ENCODE data around the gene RFFL. TPM values are rescaled to one million over a fixed set of nuclear protein-coding genes. Genes with fewer than 3 reads are reported as not detected.
A peak's percentile ranks its signal among the peaks of the same experiment; 100 is the strongest.

RFFL gene
- total RNA-seq, 5 donors from 2014 or later (not counting 1 experiment from before 2014, with no cell fraction given), result 51.3 to 80.2 (median 74.1) TPM

GRCh38 chr17:35056013-35056412 lies 7.5 kb downstream of the RFFL start:
- ATAC-seq (replicated peaks in 1 of 4) (no peak), DNase-seq (no peak)
- Histone ChIP-seq H3K36me3 (ENCODE audit: control insufficient read depth in 2 of 2, extremely low read depth in 1 of 2, insufficient read depth in 1 of 2, low read length in 1 of 2) (peaks cover 0 to 16% of the 10 kb centered on the region in 2 donors), H3K4me1 (ENCODE audit: control insufficient read depth in 1 of 2, extremely low read depth in 1 of 2, insufficient read depth in 2 of 2, low read length in 2 of 2) (peaks cover 26 to 36% of the 10 kb centered on the region in 2 experiments), H3K27ac (ENCODE audit: low read length) (no peak overlapping the region), H3K9me3 (no peaks in the 10 kb centered on the region), H3K27me3 (replicated peaks in 1 of 2; ENCODE audit: control insufficient read depth in 2 of 2, extremely low read depth in 1 of 2, insufficient read depth in 2 of 2, low read length in 1 of 2) (no peaks in the 10 kb centered on the region), H3K4me3 (ENCODE audit: control insufficient read depth in 1 of 2, extremely low read depth in 1 of 2, low read length in 1 of 2) (no peak overlapping the region)
- H3K4me3 Mint-ChIP-seq, result peak overlapping the region in 1 of 3 donors; percentile 29
- H3K4me1 Mint-ChIP-seq, result peaks cover 78 to 83% (median 82%) of the 10 kb centered on the region in 3 donors
- no peaks in the 10 kb centered on the region for H3K27me3 Mint-ChIP-seq
- H3K27ac Mint-ChIP-seq, result peak overlapping the region; percentile 87 to 88
- peaks cover 44% of the 10 kb centered on the region for H3K36me3 Mint-ChIP-seq
- ChIA-PET CTCF (interaction anchor here in 1 of 2 donors (1.7 kb wide), 1 partner anchor 34 kb away, joined by 8 read pairs; no protein-coding TSS in a partner anchor), POLR2A (no interaction called here)
- 87% methylated on average over 3 of the region's 3 CpGs for WGBS (ENCODE audit: insufficient coverage)
- H3K9me3 Mint-ChIP-seq, result no peaks in the 10 kb centered on the region

DNA sequence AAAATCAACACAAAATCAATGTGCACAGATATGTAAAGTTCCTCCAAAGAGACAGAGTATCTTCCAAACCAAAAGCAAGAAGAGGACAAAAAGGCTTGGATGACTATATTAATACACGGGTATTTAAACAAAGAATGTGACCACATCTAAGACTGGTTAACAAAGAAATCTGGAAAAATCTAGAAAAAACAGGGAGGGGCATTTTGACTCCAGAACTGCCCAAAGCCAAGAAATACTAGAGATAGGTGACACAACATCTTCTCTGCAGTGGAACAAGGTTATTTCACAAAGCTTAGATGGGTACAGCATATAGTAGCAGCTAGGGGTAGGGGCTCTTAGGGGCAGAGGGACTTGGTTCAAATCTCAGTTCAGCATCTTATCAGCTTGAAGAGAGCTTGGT lies 10.3 kb downstream of the RFFL start:
- Mint-ChIP-seq H3K4me3 (peak overlapping the region in 1 of 3 donors; percentile 69), H3K4me1 (peaks cover 83 to 88% (median 84%) of the 10 kb centered on the region in 3 donors), H3K27me3 (no peaks in the 10 kb centered on the region), H3K36me3 (peaks cover 33% of the 10 kb centered on the region), H3K27ac (peak overlapping the region; percentile 97), H3K9me3 (no peaks in the 10 kb centered on the region)
- peak overlapping the region; percentile 91 for H3K27ac ChIP-seq (ENCODE audit: low read length)
- peaks cover 0 to 8% of the 10 kb centered on the region in 2 donors for H3K36me3 ChIP-seq (ENCODE audit: control insufficient read depth in 2 of 2, extremely low read depth in 1 of 2, insufficient read depth in 1 of 2, low read length in 1 of 2)
- no CpG with 5 or more reads among the region's 1 CpG for WGBS (ENCODE audit: insufficient coverage)
- no peaks in the 10 kb centered on the region for H3K9me3 ChIP-seq
- H3K4me1 ChIP-seq (ENCODE audit: control insufficient read depth in 1 of 2, extremely low read depth in 1 of 2, insufficient read depth in 2 of 2, low read length in 2 of 2), result peaks cover 53 to 64% of the 10 kb centered on the region in 2 experiments
- ATAC-seq (replicated peaks in 1 of 4) (no peak), DNase-seq (no peak)
- POLR2A ChIA-PET, result interaction anchor here (0.5 to 1.2 kb wide), 3 partner anchors 10 to 554 kb away, joined by 3 to 4 read pairs (median 4); partner anchors contain the start of gene RFFL (in 1 of the 2)
- no peaks in the 10 kb centered on the region for H3K27me3 ChIP-seq (replicated peaks in 1 of 2; ENCODE audit: control insufficient read depth in 2 of 2, extremely low read depth in 1 of 2, insufficient read depth in 2 of 2, low read length in 1 of 2)
- CTCF ChIA-PET, result interaction anchor here in 1 of 2 donors (1.2 kb wide), 1 partner anchor 27 kb away, joined by 3 read pairs; no protein-coding TSS in a partner anchor
- H3K4me3 ChIP-seq (ENCODE audit: control insufficient read depth in 1 of 2, extremely low read depth in 1 of 2, low read length in 1 of 2), result no peak overlapping the region

GRCh38 chr17:35052780-35053179 lies 10.7 kb downstream of the RFFL start:
- Histone ChIP-seq H3K27ac (ENCODE audit: low read length) (peak overlapping the region; percentile 91), H3K27me3 (replicated peaks in 1 of 2; ENCODE audit: control insufficient read depth in 2 of 2, extremely low read depth in 1 of 2, insufficient read depth in 2 of 2, low read length in 1 of 2) (no peaks in the 10 kb centered on the region), H3K4me3 (ENCODE audit: control insufficient read depth in 1 of 2, extremely low read depth in 1 of 2, low read length in 1 of 2) (no peak overlapping the region), H3K4me1 (ENCODE audit: control insufficient read depth in 1 of 2, extremely low read depth in 1 of 2, insufficient read depth in 2 of 2, low read length in 2 of 2) (peaks cover 53 to 68% of the 10 kb centered on the region in 2 experiments), H3K9me3 (no peaks in the 10 kb centered on the region), H3K36me3 (ENCODE audit: control insufficient read depth in 2 of 2, extremely low read depth in 1 of 2, insufficient read depth in 1 of 2, low read length in 1 of 2) (peaks cover 0 to 8% of the 10 kb centered on the region in 2 donors)
- ATAC-seq (replicated peaks in 1 of 4), result no peak
- Mint-ChIP-seq H3K9me3 (no peaks in the 10 kb centered on the region), H3K4me1 (peaks cover 81 to 84% (median 83%) of the 10 kb centered on the region in 3 donors), H3K27ac (peak overlapping the region; percentile 97), H3K4me3 (peak overlapping the region; percentile 11 to 69 (median 17)), H3K27me3 (no peaks in the 10 kb centered on the region), H3K36me3 (peaks cover 28% of the 10 kb centered on the region)
- POLR2A ChIA-PET, result interaction anchor here (0.8 to 1.2 kb wide), 2 partner anchors 10 to 311 kb away, joined by 4 read pairs; partner anchors contain the start of gene RFFL (in 1 of the 2)
- CTCF ChIA-PET, result interaction anchor here in 1 of 2 donors (1.2 kb wide), 1 partner anchor 26 kb away, joined by 3 read pairs; no protein-coding TSS in a partner anchor
- DNase-seq, result no peak

GRCh38 chr17:35052241-35052610 lies 11.3 kb downstream of the RFFL start:
- Mint-ChIP-seq H3K27ac (peak overlapping the region; percentile 97), H3K27me3 (no peaks in the 10 kb centered on the region), H3K36me3 (peaks cover 23% of the 10 kb centered on the region), H3K9me3 (no peaks in the 10 kb centered on the region), H3K4me3 (peak overlapping the region; percentile 54 to 69 (median 65)), H3K4me1 (peaks cover 77 to 80% (median 79%) of the 10 kb centered on the region in 3 donors)
- POLR2A ChIA-PET, result interaction anchor here in 1 of 2 donors (1.0 kb wide), 1 partner anchor 30 kb away, joined by 3 read pairs; no protein-coding TSS in a partner anchor
- Histone ChIP-seq H3K4me3 (ENCODE audit: control insufficient read depth in 1 of 2, extremely low read depth in 1 of 2, low read length in 1 of 2) (peak overlapping the region in 1 of 2 donors; percentile 13), H3K27ac (ENCODE audit: low read length) (peak overlapping the region; percentile 91), H3K36me3 (ENCODE audit: control insufficient read depth in 2 of 2, extremely low read depth in 1 of 2, insufficient read depth in 1 of 2, low read length in 1 of 2) (peaks cover 0 to 4% of the 10 kb centered on the region in 2 donors), H3K27me3 (replicated peaks in 1 of 2; ENCODE audit: control insufficient read depth in 2 of 2, extremely low read depth in 1 of 2, insufficient read depth in 2 of 2, low read length in 1 of 2) (no peaks in the 10 kb centered on the region), H3K9me3 (no peaks in the 10 kb centered on the region), H3K4me1 (ENCODE audit: control insufficient read depth in 1 of 2, extremely low read depth in 1 of 2, insufficient read depth in 2 of 2, low read length in 2 of 2) (peaks cover 55 to 71% of the 10 kb centered on the region in 2 experiments)
- ATAC-seq (replicated peaks in 1 of 4) (no peak), DNase-seq (no peak)
- CTCF ChIA-PET, result no interaction called here

- Histone ChIP-seq H3K27me3 (replicated peaks in 1 of 2; ENCODE audit: control insufficient read depth in 2 of 2, extremely low read depth in 1 of 2, insufficient read depth in 2 of 2, low read length in 1 of 2) (no peaks in the 10 kb centered on the region), H3K36me3 (ENCODE audit: control insufficient read depth in 2 of 2, extremely low read depth in 1 of 2, insufficient read depth in 1 of 2, low read length in 1 of 2) (peaks cover 0 to 3% of the 10 kb centered on the region in 2 donors), H3K4me3 (ENCODE audit: control insufficient read depth in 1 of 2, extremely low read depth in 1 of 2, low read length in 1 of 2) (peak overlapping the region in 1 of 2 donors; percentile 13), H3K9me3 (no peaks in the 10 kb centered on the region), H3K27ac (ENCODE audit: low read length) (peak overlapping the region; percentile 91), H3K4me1 (ENCODE audit: control insufficient read depth in 1 of 2, extremely low read depth in 1 of 2, insufficient read depth in 2 of 2, low read length in 2 of 2) (peaks cover 58 to 70% of the 10 kb centered on the region in 2 experiments)
- ChIA-PET POLR2A (interaction anchor here (0.6 to 1.0 kb wide), 4 partner anchors 11 to 30 kb away, joined by 3 read pairs; no protein-coding TSS in a partner anchor), CTCF (no interaction called here)
- WGBS (ENCODE audit: insufficient coverage), result 10% methylated on average over 2 of the region's 6 CpGs
- peak overlapping the region; percentile 54 to 69 (median 65) for H3K4me3 Mint-ChIP-seq
- peak overlapping the region; percentile 97 for H3K27ac Mint-ChIP-seq
- no peaks in the 10 kb centered on the region for H3K9me3 Mint-ChIP-seq
- ATAC-seq (replicated peaks in 1 of 4) (peak in 3 of 4 experiments; percentile 2 to 20 (median 4)), DNase-seq (peak in 1 of 35 experiments; percentile 53)
- H3K27me3 Mint-ChIP-seq, result no peaks in the 10 kb centered on the region
- H3K4me1 Mint-ChIP-seq, result peaks cover 80 to 81% (median 80%) of the 10 kb centered on the region in 3 donors
- H3K36me3 Mint-ChIP-seq, result peaks cover 22% of the 10 kb centered on the region
These were observed 11.8 kb downstream of the RFFL start for GRCh38 chr17:35051579-35052240.

GRCh38 chr17:35051183-35051578 lies 12.3 kb downstream of the RFFL start:
- ATAC-seq (replicated peaks in 1 of 4) (peak; percentile 88 to 92 (median 91)), DNase-seq (peak in 30 of 35 experiments; percentile 14 to 87 (median 48))
- no peaks in the 10 kb centered on the region for H3K9me3 ChIP-seq
- POLR2A ChIA-PET, result interaction anchor here (0.6 to 1.0 kb wide), 9 partner anchors 9 to 37 kb away, joined by 3 to 6 read pairs (median 3); no protein-coding TSS in a partner anchor
- WGBS (ENCODE audit: insufficient coverage), result 0% methylated on average over 1 of the region's 2 CpGs
- H3K36me3 Mint-ChIP-seq, result peaks cover 22% of the 10 kb centered on the region
- no peak overlapping the region for H3K4me3 ChIP-seq (ENCODE audit: control insufficient read depth in 1 of 2, extremely low read depth in 1 of 2, low read length in 1 of 2)
- H3K27ac Mint-ChIP-seq, result peak overlapping the region; percentile 97
- peak overlapping the region; percentile 91 for H3K27ac ChIP-seq (ENCODE audit: low read length)
- H3K36me3 ChIP-seq (ENCODE audit: control insufficient read depth in 2 of 2, extremely low read depth in 1 of 2, insufficient read depth in 1 of 2, low read length in 1 of 2), result peaks cover 0 to 3% of the 10 kb centered on the region in 2 donors
- H3K27me3 ChIP-seq (replicated peaks in 1 of 2; ENCODE audit: control insufficient read depth in 2 of 2, extremely low read depth in 1 of 2, insufficient read depth in 2 of 2, low read length in 1 of 2), result no peaks in the 10 kb centered on the region
- peaks cover 80 to 83% (median 83%) of the 10 kb centered on the region in 3 donors for H3K4me1 Mint-ChIP-seq
- no peaks in the 10 kb centered on the region for H3K27me3 Mint-ChIP-seq
- CTCF ChIA-PET, result interaction anchor here in 1 of 2 donors (0.6 to 1.1 kb wide), 3 partner anchors 12 to 28 kb away, joined by 3 to 10 read pairs (median 3); partner anchors contain the start of gene RFFL
- H3K4me1 ChIP-seq (ENCODE audit: control insufficient read depth in 1 of 2, extremely low read depth in 1 of 2, insufficient read depth in 2 of 2, low read length in 2 of 2), result peaks cover 60 to 72% of the 10 kb centered on the region in 2 experiments
- peak overlapping the region; percentile 54 to 69 (median 65) for H3K4me3 Mint-ChIP-seq
- no peaks in the 10 kb centered on the region for H3K9me3 Mint-ChIP-seq
